ENCODE data around the gene LRIT1. TPM values are rescaled to one million over a fixed set of nuclear protein-coding genes. Genes with fewer than 3 reads are reported as not detected.

Gene LRIT1
- total and polyA plus RNA-seq, 2 donors (not counting 3 experiments of a cell fraction or from before 2014, with no cell fraction given), result not detected

DNA sequence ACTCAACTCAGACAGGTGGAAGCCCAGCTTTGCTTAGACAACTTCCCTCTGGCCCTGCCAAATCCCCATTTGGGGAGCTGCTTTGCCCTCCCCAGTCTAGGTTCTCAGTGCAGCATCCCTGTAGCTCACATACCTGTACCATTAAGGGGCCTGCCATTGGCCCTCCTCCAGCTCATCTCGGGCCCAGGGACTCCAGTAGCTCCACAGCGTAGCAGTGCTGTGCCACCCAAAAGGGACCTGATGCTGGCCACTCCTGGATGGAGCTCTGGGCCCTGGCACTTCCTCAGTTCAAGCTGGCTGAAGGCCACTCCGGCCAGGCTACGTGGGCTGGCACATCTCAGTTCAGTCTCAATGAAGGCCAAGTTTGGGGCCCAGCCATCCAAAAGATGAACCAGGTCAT lies 7.4 kb downstream of the LRIT1 start:
- Histone ChIP-seq H3K9me1 (replicated peaks; ENCODE audit: control insufficient read depth, extremely low read depth, insufficient read depth, low read length) (no peaks in the 10 kb centered on the region), H4K20me1 (replicated peaks; ENCODE audit: control insufficient read depth, extremely low read depth, insufficient read depth, low read length) (no peaks in the 10 kb centered on the region), H3K27ac (ENCODE audit: insufficient read depth, low read depth, low read length) (no peak overlapping the region), H3K4me3 (replicated peaks in 1 of 3; ENCODE audit: insufficient read depth in 1 of 3, low read depth in 1 of 3, low read length in 3 of 3) (no peak overlapping the region), H3K4me2 (ENCODE audit: insufficient read depth, low read length) (no peak overlapping the region), H3K9ac (replicated peaks; ENCODE audit: extremely low read depth, insufficient read depth, low read length) (no peak overlapping the region), H3K36me3 (ENCODE audit: control insufficient read depth in 2 of 2, extremely low read depth in 1 of 2, insufficient read depth in 2 of 2, low read length in 2 of 2) (no peaks in the 10 kb centered on the region), H3K27me3 (ENCODE audit: control insufficient read depth in 2 of 2, insufficient read depth in 2 of 2, low read length in 2 of 2) (no peaks in the 10 kb centered on the region), H3K79me2 (ENCODE audit: control insufficient read depth, insufficient read depth, low read length) (no peaks in the 10 kb centered on the region), H3K9me3 (replicated peaks; ENCODE audit: control insufficient read depth, insufficient read depth, low read length) (no peaks in the 10 kb centered on the region), H2AFZ (ENCODE audit: low read depth, low read length) (no peak overlapping the region), H3K4me1 (ENCODE audit: control insufficient read depth, extremely low read depth, insufficient read depth, low read length) (no peaks in the 10 kb centered on the region)
- FAIRE-seq, result no peak
- dilution Hi-C loops (cut with MboI; ENCODE audit: extremely low pct_ligation_motif_present, low sequenced_read_pairs), result no loop called here
- intact Hi-C loops (cut with micrococcal nuclease), result no loop called here
- no peak for TF ChIP-seq GATA2 (IDR thresholded peaks at IDR 0.05; ENCODE audit: insufficient read depth, insufficient read length, low read depth, low read length)
- no peak for TF ChIP-seq EZH2 (IDR thresholded peaks at IDR 0.05; ENCODE audit: borderline replicate concordance, low read depth, low read length, severe bottlenecking)
- TF ChIP-seq, protein P1, sequence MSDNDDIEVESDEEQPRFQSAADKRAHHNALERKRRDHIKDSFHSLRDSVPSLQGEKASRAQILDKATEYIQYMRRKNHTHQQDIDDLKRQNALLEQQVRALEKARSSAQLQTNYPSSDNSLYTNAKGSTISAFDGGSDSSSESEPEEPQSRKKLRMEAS (IDR thresholded peaks at IDR 0.05; ENCODE audit: insufficient read depth, insufficient read length), result no peak
- TF ChIP-seq POLR2A (IDR thresholded peaks at IDR 0.05; ENCODE audit: low read depth, low read length), result no peak
- TF ChIP-seq, protein P2, sequence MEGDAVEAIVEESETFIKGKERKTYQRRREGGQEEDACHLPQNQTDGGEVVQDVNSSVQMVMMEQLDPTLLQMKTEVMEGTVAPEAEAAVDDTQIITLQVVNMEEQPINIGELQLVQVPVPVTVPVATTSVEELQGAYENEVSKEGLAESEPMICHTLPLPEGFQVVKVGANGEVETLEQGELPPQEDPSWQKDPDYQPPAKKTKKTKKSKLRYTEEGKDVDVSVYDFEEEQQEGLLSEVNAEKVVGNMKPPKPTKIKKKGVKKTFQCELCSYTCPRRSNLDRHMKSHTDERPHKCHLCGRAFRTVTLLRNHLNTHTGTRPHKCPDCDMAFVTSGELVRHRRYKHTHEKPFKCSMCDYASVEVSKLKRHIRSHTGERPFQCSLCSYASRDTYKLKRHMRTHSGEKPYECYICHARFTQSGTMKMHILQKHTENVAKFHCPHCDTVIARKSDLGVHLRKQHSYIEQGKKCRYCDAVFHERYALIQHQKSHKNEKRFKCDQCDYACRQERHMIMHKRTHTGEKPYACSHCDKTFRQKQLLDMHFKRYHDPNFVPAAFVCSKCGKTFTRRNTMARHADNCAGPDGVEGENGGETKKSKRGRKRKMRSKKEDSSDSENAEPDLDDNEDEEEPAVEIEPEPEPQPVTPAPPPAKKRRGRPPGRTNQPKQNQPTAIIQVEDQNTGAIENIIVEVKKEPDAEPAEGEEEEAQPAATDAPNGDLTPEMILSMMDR (IDR thresholded peaks at IDR 0.05; ENCODE audit: extremely low read depth in 1 of 2, insufficient read depth in 1 of 2, low read depth in 1 of 2, low read length in 2 of 2), result no peak
- no TSS peak for BruUV-seq (replicated peaks)
- ChIA-PET CTCF (interaction anchor here (1.4 kb wide), 1 partner anchor 19 kb away, joined by 3 read pairs; no protein-coding TSS in a partner anchor), POLR2A (no interaction called here)
- DNase-seq (ENCODE audit: low read depth, low spot score), result no peak

DNA sequence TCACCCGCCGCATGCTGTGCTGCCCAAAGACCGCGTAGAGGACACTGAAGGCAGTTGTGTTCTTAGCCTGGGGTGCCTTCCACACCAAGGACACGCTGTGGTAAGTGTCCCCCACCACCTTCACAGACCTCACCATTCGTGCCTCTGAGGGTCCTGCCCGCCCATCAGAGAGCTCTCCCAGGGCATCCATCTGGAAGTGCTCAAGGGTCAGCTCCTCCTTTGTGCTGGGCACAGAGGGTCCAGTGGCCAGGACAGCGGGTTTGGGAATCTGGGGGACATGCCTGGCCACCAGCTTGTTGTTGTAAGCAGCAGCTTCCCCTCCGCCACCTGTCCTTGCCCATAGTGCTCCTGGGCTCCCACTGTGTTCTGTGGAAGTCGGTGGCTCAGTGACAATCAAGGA lies 9.0 kb downstream of the LRIT1 start:
- intact Hi-C loops (cut with micrococcal nuclease), result no loop called here
- no peak for TF ChIP-seq EZH2 (IDR thresholded peaks at IDR 0.05; ENCODE audit: borderline replicate concordance, low read depth, low read length, severe bottlenecking)
- TF ChIP-seq GATA2 (IDR thresholded peaks at IDR 0.05; ENCODE audit: insufficient read depth, insufficient read length, low read depth, low read length), result no peak
- no peak for TF ChIP-seq POLR2AphosphoS5 (IDR thresholded peaks at IDR 0.05; ENCODE audit: insufficient read depth, low read depth, low read length)
- no peak for TF ChIP-seq POLR2A (IDR thresholded peaks at IDR 0.05; ENCODE audit: low read depth, low read length)
- TF ChIP-seq, protein P2 (IDR thresholded peaks at IDR 0.05; ENCODE audit: extremely low read depth in 1 of 2, insufficient read depth in 1 of 2, low read depth in 1 of 2, low read length in 2 of 2), result no peak
- TF ChIP-seq MYC (IDR thresholded peaks at IDR 0.05; ENCODE audit: low read depth, low read length), result no peak
- no peak for TF ChIP-seq FOS (IDR thresholded peaks at IDR 0.05; ENCODE audit: borderline replicate concordance, insufficient read depth, low read length)
- Histone ChIP-seq H2AFZ (ENCODE audit: low read depth, low read length) (no peak overlapping the region), H3K9me1 (replicated peaks; ENCODE audit: control insufficient read depth, extremely low read depth, insufficient read depth, low read length) (no peaks in the 10 kb centered on the region), H3K4me3 (replicated peaks in 1 of 3; ENCODE audit: insufficient read depth in 1 of 3, low read depth in 1 of 3, low read length in 3 of 3) (no peak overlapping the region), H3K79me2 (ENCODE audit: control insufficient read depth, insufficient read depth, low read length) (no peaks in the 10 kb centered on the region), H3K27ac (ENCODE audit: insufficient read depth, low read depth, low read length) (no peak overlapping the region), H3K4me1 (ENCODE audit: control insufficient read depth, extremely low read depth, insufficient read depth, low read length) (no peaks in the 10 kb centered on the region), H4K20me1 (replicated peaks; ENCODE audit: control insufficient read depth, extremely low read depth, insufficient read depth, low read length) (no peaks in the 10 kb centered on the region), H3K9me3 (replicated peaks; ENCODE audit: control insufficient read depth, insufficient read depth, low read length) (no peaks in the 10 kb centered on the region), H3K9ac (replicated peaks; ENCODE audit: extremely low read depth, insufficient read depth, low read length) (no peak overlapping the region), H3K27me3 (ENCODE audit: control insufficient read depth in 2 of 2, insufficient read depth in 2 of 2, low read length in 2 of 2) (no peaks in the 10 kb centered on the region), H3K36me3 (ENCODE audit: control insufficient read depth in 2 of 2, extremely low read depth in 1 of 2, insufficient read depth in 2 of 2, low read length in 2 of 2) (no peaks in the 10 kb centered on the region), H3K4me2 (ENCODE audit: insufficient read depth, low read length) (no peak overlapping the region)
- POLR2A ChIA-PET, result no interaction called here
- DNase-seq (ENCODE audit: low read depth, low spot score) (no peak), FAIRE-seq (no peak)
- CTCF ChIA-PET, result interaction anchor here (1.2 to 1.3 kb wide), 2 partner anchors 22 to 305 kb away, joined by 3 read pairs; no protein-coding TSS in a partner anchor
- dilution Hi-C loops (cut with MboI; ENCODE audit: extremely low pct_ligation_motif_present, low sequenced_read_pairs), result no loop called here
- BruUV-seq (replicated peaks), result no TSS peak
